IPS-NIHi11 (cell line): ENCODE measurements around the gene CDC73.
A peak's percentile ranks its signal among the peaks of the same experiment; 100 is the strongest.
"Not testable (repeated sequence)": the region's sequence is repeated elsewhere in the genome, so short reads cannot be mapped to it uniquely, and the experiment has no call there.

Experiments used
- DNase-seq: peaks from one replicate; pipeline ENCODE4 v3.0.0; 2012; ENCODE audit warnings: mixed read lengths, low spot score

The CDC73 gene

DNA sequence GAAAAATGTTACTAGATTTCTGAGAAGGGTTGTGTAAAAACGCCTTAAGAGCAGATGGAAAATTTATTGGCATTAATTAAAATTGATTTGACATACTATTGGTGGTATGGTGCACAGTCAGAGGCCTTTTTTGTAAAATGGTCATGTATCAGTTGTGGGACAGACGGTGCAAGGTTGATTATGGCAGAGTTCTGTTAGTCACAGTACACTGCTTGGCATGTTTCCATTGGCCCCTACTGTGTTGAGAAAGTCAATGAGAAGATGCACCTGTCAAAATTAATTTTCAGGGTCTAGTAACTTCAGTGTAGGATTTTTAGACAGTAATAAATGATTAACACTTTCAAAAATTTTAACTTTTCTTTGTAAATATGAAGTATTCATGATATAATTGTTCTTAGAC lies 60.2 kb downstream of the CDC73 start:
- DNase-seq = no peak

- peak; percentile 14 for DNase-seq
Measured at GRCh38 chr1:193183019-193183627, 61.3 kb downstream of the CDC73 start.

GRCh38 chr1:193184776-193185175 lies 62.9 kb downstream of the CDC73 start:
- DNase-seq = no peak

- no peak for DNase-seq
Measured at GRCh38 chr1:193185211-193185610, 63.4 kb downstream of the CDC73 start.

GRCh38 chr1:193185901-193186731 lies 64.3 kb downstream of the CDC73 start, which contains the start of gene B3GALT2:
TSS of gene B3GALT2 (minus strand) at chr1:193186613. CDS start at chr1:193181562, 5,051 bp downstream.
- no peak for DNase-seq

GRCh38 chr1:193187114-193187513 lies 65.3 kb downstream of the CDC73 start:
- no peak for DNase-seq

GRCh38 chr1:193188915-193189314 lies 67.1 kb downstream of the CDC73 start:
- DNase-seq = not testable (repeated sequence)

- DNase-seq = no peak
Measured at GRCh38 chr1:193189442-193190095, 67.7 kb downstream of the CDC73 start.

DNA sequence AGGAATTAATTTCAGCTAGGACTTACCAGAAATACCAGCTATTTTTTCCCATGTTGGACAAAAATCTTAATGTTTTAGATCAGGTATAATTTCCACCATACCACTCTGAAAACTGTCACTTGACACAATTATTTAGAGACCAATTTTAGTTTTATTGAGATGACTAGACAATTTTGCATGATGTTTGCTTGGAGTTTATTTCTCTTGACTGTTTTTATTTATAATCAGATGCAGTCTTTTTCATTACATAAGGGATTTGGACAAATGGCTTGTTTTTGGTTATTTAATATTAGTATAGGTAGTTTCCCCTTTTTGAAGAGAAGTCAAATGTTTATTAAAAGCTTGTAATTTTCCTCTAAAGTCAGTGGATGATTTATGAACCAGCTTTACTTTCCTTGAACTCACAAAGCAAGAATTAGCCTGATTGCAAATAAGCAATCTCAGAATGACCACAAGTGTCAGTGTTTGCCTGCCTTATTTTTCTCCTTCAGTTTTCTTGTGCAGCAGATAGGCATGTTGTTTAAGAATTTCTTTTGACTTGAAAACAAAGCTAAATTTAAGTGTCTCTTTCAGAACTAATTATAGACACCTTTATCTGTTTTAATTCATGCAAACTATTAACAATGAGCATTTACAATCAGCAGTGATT lies 68.4 kb downstream of the CDC73 start:
- no peak for DNase-seq

GRCh38 chr1:193192586-193192985 lies 70.8 kb downstream of the CDC73 start:
- DNase-seq = no peak

DNA sequence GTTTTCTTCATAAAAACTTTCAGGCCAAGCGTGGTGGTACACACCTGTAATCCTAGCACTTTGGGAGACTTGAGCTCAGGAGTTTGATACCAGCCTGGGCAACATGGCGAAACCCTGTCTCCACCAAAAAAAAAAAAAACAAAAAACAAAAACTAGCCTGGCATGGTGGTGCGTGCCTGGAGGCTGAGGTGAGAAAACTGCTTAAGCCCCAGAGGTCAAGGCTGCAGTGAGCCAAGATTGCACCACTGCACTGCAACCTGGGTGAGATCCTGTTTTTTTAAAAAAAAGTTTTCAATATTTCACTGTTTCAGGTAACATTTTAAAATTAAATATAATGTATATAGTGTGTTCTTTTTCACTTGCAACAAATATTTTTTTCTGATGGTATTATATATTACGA lies 78.1 kb downstream of the CDC73 start:
- no peak for DNase-seq

DNA sequence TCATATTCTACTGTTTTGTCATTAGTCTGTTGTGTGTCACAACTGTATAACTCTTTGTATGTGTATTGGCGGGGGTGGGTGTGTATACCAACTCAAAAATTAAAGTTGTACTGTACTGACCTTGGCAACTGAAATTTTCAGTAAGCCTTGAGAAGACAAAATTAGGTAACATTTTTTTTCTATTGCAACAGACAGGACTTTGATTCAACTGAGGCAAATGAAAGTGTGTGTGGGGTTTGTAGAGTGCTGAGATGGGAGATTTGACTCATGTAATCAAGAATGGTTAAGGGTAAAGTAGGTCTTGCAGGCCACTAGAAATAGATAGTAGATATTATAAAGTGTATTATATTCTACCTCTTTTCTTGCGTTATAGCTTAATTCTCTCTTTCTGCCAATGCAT lies 79.2 kb downstream of the CDC73 start:
- DNase-seq = no peak

GRCh38 chr1:193210996-193211395 lies 89.2 kb downstream of the CDC73 start:
- DNase-seq = no peak

DNA sequence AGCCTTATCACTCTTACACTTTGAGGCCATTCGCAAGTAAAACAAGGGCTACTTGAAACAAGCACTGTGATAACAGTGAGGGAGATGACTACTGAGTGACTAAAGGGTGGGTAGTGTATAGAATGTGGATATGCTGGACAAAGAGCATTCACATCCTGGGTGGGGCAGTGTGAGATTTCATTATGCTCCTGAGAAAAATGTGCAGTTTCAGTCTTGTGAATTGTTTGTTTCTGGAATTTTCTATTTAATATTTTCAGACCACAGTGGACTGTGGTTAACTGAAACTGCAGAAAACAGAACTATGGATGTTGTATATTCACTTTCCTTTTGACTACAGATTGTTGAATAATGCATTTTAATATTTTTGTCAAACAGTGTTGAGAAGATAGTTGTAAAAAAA lies 89.7 kb downstream of the CDC73 start:
- DNase-seq = no peak

DNA sequence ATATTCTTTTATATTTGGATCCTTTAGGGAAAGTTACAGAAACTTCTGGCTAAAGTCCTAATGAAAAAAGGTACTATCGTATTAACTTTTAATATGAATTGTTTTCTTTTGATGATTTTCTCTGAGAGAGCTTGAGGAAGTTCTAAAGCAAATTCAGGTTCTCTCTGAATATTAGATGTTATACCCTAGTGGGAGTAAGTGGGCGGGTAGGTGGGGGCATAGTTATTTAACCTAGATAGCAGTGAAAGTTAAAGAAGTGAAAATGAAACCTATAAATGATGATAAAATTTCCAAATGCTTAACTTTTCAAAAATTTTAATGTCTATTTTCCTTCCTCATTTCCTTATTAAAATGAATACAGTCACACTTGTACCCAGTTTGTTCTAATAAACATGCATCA lies 90.8 kb downstream of the CDC73 start:
- no peak for DNase-seq

GRCh38 chr1:193213998-193214397 lies 92.2 kb downstream of the CDC73 start:
- DNase-seq = no peak

DNA sequence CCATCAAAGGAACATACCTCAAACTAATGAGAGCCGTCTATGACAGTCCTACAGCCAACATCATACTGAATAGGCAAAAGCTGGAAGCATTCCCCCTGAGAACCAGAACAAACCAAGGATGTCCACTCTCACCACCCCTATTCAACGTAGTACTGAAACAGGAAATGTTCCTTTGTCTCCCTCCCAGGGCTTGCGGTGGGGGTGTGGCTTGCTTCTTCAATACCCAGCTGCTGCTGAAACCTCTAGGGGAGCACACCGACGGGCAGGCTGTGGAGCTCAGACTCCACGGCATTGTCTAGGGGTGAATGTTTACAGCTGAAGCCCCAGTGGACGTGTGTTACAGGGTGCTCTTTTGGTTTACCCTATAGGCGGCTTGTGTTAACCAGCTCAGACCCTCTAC lies 95.1 kb downstream of the CDC73 start:
- peak; percentile 32 for DNase-seq

GRCh38 chr1:193219391-193219790 lies 97.6 kb downstream of the CDC73 start:
- no peak for DNase-seq

DNA sequence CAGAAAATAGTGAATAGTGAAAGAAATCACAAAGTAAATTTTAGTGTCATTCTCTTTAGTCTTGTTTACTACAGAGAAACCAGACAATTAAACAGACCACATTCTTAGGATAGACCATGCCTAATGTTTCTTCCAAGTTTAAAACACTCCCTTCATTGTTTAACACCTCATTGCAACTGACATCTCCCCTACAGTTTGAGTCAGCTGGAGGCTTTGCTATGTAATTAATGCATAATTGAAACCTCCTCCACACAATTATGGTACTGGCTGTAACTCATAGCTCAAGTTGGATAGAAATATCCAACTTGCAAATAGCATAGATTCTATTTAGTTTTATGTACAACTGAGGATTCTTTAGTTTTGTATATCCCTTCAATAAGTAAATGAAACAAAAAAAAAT lies 99.8 kb downstream of the CDC73 start:
- peak; percentile 13 for DNase-seq

GRCh38 chr1:193222056-193222615 lies 100.3 kb downstream of the CDC73 start:
- DNase-seq = no peak

DNA sequence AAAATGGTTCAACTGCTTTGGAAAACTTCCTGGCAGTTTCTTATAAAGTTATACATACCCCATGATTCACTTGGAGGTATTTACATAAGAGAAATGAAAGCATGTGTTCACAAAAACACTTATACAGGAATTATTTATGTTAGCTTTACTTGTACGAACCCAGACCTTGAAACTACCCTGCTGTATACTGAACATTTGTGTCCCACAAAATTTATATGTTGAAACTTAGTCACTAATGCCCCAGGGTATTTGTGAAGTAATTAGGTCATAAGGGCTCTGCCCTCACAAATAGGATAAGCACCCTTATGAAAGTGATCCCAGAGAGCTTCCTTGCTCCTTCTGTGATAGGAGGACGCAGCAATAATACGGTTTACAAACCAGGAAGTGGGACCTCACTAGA lies 107.3 kb downstream of the CDC73 start:
- DNase-seq = no peak

DNA sequence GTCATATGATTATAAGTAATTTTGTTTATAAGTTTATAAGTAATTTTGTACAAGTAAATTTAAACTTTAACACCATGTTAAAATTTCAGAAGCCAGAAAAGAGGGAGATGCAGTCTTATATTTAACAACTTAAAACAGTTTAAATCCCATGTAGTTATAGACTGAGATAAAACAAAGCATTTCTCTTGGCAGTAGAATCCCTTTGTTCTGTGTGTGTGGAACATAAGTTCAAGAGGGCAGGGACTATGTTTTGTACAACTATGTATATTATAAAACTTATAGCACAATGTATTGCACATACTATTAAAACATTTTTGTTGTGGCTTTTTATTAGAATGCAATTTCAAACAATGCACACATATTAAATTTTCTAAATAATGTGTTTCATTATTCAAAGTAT lies 109.3 kb downstream of the CDC73 start:
- DNase-seq = not testable (repeated sequence)
